GM18520 (cell line): ENCODE measurements around the gene CLEC7A.

Experiments
- ATAC-seq: cut with Tn5 transposase; IDR thresholded peaks from one replicate; pipeline ENCODE4 v1.9.1; 2021; ENCODE audit not compliant: unreplicated experiment

The CLEC7A gene

DNA sequence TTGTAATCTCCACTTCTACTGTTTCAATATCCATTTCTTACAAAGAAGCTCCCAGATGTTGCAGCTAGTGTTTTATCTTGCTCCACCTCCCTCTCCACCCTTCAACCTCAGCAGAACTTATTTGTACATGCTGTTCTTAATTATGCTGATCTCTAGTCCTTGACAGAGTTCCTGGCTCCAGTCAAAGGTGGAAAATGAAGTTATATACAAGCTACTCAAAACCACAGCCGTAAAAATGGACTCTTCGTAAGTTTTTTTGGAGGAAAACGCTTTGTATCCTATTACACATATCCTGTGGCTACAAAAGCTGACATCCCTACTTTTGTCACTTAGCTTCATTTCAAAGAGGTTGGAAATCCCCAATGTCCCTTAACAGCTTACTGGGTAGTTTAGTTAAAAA lies 32.5 kb downstream of the CLEC7A start:
- no peak for ATAC-seq

- ATAC-seq: no peak
Measured at GRCh38 chr12:10095971-10096370, 34.0 kb downstream of the CLEC7A start.

GRCh38 chr12:10094646-10095395 lies 35.2 kb downstream of the CLEC7A start:
- ATAC-seq: no peak

DNA sequence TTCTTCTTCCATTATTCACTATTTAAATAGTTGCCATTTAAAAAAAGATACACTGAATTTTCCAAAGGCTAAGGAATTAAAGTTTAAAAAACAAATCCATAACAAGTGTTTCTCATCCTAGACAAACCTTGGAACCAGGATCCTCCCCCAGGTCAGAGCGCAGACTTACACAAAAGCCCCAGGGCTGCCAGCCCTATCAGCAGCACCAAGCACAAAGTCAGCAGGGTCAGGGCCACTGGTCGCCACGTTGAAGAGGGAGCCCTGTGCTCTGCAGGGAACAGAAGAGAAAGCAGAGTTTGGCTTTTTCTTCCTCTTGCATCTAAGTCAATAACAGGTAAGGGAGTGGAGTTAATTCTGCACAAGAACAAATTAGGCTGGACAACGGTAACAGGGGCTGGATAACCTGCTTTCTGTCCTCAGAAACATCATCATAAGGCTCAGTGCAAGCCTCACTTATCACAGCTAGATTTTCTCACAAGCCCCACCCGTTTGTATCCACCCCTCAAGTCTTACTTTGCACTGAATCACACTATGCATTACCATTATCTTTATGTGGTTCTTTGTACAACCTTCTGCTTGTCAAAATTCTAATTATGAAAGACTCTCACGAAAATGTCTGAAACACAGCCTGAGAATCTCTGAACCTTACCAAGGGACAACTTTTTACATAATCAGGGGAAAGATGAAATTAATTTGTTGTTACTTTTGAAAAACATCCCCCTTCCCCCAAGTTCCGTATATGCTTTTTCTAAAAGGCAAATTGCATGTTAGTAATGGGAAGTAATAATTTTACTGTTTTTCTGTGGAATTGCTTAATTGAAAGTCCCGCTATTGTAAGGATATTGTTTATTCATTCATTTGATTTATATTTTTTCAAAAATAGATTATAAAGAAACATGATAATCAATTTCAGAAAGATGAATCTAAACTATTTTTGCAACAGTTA lies 40.8 kb downstream of the CLEC7A start:
- no peak for ATAC-seq

- no peak for ATAC-seq
Measured at GRCh38 chr12:10088031-10088430, 42.0 kb downstream of the CLEC7A start.

- ATAC-seq: no peak
Measured at GRCh38 chr12:10086387-10086786, 43.6 kb downstream of the CLEC7A start.

- no peak for ATAC-seq
Measured at GRCh38 chr12:10084733-10085132, 45.3 kb downstream of the CLEC7A start.

- ATAC-seq: no peak
Measured at GRCh38 chr12:10082117-10082874, 47.7 kb downstream of the CLEC7A start.

GRCh38 chr12:10075451-10075850 lies 54.5 kb downstream of the CLEC7A start:
- no peak for ATAC-seq

- ATAC-seq: no peak
Measured at GRCh38 chr12:10073261-10073660, 56.7 kb downstream of the CLEC7A start.

- ATAC-seq: no peak
Measured at GRCh38 chr12:10072131-10072530, 57.9 kb downstream of the CLEC7A start.

GRCh38 chr12:10070380-10070779 lies 59.6 kb downstream of the CLEC7A start:
- no peak for ATAC-seq

- ATAC-seq: no peak
Measured at GRCh38 chr12:10069976-10070375, 60.0 kb downstream of the CLEC7A start.

- no peak for ATAC-seq
Measured at GRCh38 chr12:10069099-10069498, 60.9 kb downstream of the CLEC7A start.

GRCh38 chr12:10068644-10069043 lies 61.4 kb downstream of the CLEC7A start:
- ATAC-seq: no peak

DNA sequence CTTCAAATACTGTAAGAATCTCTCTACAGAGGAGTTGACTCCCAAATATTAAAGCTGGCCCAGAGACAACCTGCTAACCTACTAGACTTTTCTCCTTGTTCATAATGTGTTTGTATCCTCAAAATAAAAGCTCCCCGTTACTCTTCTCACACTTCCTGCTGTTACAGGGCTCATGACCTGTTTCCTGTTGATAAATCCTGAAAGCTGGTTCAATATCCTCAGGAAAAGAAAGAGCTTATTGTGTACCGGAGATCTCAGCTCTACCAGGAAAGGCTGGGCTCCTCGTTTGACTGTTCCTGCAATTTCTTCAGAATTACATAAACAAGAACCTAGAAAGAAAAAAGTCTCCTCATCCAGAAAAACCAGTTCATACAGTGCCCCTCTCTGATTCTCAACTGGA lies 62.1 kb downstream of the CLEC7A start:
- ATAC-seq: no peak

DNA sequence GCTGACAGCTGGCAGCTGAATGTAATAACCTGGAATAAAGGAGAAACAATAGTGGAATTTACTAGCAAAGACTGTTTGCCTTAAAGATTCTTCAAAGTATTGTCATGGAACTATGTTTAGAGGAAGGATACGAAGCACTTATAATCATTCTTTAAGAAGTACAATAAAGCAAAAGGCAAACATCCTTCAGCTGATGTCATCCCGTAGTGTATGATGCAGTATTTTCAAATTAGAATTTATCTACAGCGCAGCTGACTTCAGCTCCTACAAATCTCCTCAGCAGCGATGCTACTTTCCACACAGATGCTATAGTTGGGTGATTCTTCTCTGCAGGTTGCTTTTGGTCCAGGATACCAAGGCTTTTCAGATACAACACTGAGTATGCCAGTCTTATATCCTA lies 62.7 kb downstream of the CLEC7A start:
- ATAC-seq: no peak
